Stimulated activated CD8-positive, alpha-beta memory T cell treated with anti-CD3 and anti-CD28 coated beads, Interleukin-12 subunit alpha, Interleukin-12 subunit beta, amount 100 ng/mL, for 24 hours (primary cell): ENCODE measurements around the gene MST1R.

Experiments
- DNase-seq: peaks from one replicate; pipeline ENCODE4 v3.0.0-alpha.2; 2020; ENCODE audit errors: extremely low read depth

Gene MST1R

DNA sequence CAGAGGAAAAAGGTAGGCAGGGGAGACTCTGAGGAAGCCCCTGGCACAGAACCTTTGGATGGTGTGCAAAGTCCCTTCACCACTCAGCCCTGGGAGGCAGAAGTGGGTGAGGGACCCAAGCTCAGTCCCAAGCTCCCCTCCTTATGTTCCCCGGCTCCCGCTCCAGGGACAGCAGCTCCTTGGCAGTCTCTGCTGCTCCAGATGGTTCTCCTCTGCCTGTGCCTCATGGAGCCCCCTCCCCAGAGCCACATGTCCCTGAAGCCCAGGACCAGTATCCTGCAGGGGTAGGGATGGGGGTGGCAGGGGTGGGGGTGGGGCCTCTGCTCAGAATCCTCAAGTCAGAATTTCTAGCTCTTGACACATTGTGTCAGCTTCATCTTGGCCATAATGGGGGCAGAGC, 26.0 kb downstream of the MST1R start:
- no peak for DNase-seq

- no peak for DNase-seq
Measured at GRCh38 chr3:49876567-49876966, 27.1 kb downstream of the MST1R start.

- DNase-seq: no peak
Measured at GRCh38 chr3:49873623-49874022, 30.1 kb downstream of the MST1R start.

DNA sequence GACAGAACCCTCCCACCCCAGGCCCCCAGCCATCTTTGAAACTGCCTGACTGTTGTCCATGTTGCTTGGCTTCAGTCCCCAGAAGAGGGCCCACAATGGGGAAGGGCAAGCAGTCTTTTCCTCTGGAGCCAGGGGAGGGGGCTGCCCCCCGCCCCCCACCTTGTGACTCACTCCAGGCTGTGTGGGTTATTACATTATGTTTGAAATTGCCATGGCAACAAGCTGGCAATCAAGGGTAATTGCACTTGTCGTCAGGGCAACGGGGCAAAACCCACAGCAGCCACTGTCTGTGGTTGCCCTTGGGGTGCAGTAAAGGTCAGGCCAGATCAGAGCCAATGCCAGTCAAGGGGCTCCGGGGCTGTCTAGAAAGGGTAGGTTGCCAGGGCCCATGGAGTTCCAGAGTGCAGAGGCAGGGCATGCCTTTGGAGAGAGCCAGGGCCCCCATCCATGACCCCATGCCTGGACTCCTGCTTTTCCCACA, 30.8 kb downstream of the MST1R start:
- DNase-seq: no peak

DNA sequence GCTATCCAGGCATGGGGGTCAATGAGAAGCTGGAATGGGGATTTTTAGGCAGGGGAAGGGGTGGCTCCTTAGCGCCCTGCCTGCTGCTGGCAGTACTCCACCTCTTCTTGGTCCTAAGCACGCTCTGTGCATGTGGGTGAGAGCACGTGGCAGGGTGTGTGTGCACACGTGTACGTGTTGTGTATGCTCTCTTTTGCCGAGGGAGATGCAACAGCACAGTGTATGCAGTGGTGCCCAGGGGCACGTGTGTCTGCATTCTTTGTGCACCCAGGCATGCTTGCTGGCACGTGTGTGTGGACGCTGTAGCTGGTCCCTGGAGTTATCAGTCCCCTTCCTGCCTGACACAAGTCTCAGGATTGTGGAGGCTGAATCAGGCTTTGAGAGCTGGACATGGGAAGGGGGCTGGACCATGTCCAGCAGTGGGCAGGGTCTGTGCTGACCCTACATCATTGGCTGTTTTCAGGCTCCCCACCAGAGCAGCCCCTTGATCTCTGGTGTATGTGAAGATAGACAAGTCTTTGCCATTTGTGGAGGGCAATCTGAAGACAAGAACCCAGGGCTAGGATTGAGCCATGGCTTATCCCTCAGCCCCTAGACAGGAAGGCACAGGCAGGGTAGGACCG, 32.0 kb downstream of the MST1R start:
- no peak for DNase-seq

DNA sequence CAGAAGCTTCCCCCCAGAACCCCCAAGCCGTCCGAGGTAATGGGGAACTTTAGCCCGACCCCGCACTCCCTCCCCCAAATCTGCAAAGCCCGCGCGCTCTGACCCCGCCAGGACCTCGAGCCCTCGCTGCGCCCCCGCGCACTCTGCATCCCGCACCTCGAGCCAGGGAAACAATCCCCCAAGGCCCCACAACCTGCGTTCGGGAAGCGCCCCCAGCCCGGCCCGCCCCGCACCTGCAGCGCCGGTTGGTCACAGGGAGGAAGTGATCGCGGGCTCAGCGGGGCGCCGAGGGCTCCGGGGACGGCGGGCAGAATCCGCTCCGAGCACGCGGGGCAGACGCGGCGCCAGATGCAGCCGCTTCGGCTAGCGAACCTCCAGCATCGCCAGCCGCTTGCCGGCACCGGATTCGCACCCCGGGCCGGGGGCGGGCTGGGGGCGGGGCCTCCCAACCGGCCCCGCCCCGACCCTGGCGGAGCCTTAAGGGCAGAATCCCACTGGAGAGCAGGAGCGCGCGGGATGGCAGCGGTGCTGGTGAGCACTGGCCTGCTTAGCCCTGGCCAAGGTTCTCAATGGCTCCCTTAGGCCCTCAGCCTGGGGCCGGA, 34.0 kb downstream of the MST1R start, which contains the start of gene CAMKV:
TSS of gene CAMKV (minus strand) at position 382 of the 602 bp plus-strand sequence. CDS start 7,518 bp downstream, outside the sequence.
- no peak for DNase-seq

DNA sequence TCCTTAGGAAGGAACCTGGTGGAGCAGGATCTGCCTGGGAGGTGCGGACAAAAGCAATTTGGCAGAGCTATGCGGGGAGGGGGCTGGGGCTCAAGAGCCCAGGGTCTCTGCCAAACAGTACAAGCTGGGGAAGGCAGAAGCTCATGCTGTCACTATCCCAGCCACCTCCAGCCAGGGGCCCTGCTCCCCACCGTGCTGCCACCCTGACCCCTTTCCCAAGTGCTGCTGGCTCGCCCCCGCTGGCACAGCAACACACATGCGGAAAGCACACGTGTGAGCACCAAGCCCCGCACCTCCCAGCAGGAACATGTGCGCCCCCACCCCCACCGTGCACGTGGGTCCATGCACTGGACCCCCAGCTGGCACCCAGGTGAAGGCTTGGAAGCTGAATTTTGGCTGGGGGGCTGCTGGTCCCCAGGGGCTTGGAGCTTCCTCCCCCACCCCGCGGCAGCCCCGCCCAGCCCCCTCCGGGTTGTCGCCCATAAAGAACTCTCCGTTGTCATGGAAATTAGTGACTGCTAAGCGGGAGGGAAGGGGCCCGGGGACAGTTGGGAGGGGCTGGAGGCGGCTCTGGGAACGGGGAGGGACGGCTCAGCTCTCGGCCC, 34.7 kb downstream of the MST1R start:
- DNase-seq: no peak

GRCh38 chr3:49867871-49868321, 35.8 kb downstream of the MST1R start:
- no peak for DNase-seq

DNA sequence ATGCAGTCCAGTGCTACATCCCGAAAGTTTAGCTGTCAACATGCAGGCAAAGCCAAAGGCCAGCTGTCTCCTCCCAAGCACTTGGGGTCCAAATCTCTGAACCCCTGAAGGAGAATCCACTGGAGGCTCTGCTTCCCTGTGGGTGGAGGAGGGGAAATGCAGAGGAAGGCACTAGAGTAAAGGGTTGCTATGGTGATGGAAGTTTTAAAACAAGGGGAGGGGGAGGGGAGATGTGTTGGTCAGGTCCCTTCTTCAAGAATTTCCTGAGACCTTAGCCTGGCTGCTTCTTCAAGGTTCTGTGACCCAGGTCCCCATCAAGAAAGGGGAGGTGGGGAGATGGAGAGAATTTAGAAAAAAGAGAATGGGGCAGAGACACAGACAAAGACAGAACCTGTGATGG, 36.3 kb downstream of the MST1R start:
- no peak for DNase-seq

DNA sequence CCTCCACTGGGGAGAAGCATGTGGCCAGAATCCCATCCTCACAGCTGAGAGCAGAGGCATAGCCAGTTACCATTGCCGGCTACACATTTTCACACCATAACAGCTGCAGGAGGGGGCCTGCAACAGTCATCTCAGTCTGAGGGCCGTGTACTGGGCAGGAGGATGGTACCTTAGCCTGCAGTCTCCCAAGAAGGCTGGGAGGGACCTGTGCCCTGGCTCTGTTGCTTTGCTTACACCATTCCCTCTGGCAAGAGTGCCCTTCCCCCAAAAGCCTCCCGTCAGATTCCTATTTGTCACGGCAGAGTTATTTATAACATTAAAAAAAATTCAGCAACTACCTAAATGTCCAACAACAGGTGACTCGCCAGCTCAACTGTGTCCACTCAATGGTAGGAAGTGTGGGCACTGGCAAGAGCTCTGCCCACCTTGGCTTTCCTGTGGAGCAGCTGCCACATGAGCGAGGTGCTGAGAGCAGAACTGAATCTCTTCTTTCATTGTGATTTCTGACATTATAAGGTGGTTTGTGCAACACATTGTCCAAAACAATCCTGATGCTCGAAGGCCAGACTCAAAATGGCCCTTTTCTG, 38.4 kb downstream of the MST1R start:
- DNase-seq: no peak

- DNase-seq: no peak
Measured at GRCh38 chr3:49864505-49864904, 39.2 kb downstream of the MST1R start.

DNA sequence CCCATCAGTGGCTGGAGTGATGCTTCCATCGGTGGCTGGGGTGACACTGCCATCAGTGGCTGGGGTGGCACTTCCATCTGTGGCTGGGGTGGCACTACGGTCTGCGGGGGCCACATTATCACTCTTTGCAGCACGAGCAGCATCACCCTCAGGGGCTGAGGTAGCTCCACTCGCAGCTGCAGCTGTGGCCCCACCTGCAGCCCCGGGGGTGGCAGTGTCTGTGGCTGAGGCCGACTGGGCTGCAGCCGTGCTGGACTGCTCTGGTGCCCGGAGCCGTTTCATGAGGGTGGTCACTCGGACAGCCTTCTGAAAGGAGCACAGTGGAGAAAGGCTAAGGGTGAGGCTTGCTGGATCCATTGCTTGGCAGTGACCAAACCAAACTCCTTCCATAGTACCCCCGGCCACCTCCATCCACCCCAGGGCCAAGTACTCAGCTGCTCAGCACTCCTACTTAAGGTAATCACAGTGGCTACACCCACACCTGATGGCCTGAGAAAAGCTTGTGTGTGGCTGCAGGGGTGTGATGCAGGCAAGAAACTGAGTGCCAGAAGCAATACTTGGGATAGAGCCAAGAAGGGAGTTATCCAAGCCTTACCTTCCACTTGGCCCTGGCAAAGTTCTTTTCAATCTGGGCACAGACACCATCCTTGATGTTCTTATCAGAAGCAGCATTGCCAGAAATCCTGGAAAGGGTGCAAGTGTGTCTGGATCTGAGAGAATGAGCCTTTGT, 43.9 kb downstream of the MST1R start:
- DNase-seq: no peak

DNA sequence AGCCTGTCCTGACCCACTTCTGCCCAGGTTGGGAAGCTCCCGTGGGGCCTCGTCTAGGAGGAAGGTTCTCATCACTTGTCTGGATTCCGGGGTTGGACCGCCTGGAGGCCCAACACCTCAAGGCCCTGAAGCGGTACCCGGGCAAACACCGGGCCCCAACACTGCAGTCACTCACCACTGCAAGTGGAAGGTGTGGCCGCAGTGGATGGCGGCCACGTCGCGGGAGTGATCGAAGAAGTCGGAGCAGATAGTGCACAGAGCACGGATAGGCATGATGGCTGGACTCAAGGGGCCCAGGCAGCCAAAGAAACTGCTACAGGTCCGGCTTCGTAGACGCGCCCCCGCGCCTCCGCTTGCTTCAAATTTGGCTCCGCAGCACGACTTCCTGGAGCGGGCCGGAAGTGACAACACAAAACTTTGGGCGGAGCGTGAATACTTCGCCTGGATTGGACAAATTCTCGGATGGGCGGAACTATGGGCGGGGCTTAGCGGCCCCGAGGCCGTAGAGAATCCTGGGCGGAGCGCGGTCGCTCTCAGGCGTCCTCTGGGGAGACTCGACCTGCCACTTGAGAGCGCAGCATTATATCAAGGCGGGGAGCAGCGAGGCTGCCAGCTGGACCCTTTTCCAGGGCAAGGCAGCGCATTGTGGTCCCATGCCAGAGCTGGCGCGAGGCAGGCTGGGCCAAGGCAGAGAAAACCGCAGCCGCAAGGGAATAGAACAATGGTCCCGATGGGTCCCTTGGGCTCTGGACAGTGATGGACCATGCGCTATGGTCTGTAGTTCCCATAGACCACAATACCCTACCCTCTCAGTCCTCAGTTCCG, 47.3 kb downstream of the MST1R start, which contains the start of gene TRAIP:
TSS of gene TRAIP (minus strand) at position 384 of the 825 bp plus-strand sequence. CDS start at position 273, 111 bp downstream.
- peak; percentile 77 for DNase-seq

- DNase-seq: no peak
Measured at GRCh38 chr3:49855662-49856061, 48.0 kb downstream of the MST1R start.

DNA sequence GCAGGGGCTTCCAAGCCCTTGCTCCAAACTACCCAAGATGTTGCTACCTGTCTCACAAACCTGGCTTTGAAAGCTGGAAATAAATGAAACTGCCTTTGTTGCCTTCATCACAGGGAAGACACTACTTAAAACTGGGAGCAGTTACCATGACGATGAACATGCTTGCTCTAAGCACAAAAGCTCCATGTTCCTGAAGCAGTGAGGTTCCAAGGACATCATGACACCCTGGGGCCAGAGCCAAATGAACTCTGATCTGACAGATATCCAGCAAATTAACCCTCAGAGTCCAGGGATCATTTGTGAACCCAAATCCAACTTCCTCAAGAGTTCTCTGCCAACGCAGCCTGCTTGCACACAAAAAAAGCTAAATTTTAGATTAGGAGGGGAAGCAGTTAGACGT, 58.0 kb downstream of the MST1R start:
- DNase-seq: no peak

- DNase-seq: no peak
Measured at GRCh38 chr3:49844464-49845183, 59.0 kb downstream of the MST1R start.

GRCh38 chr3:49842843-49843517, 60.7 kb downstream of the MST1R start:
- no peak for DNase-seq

DNA sequence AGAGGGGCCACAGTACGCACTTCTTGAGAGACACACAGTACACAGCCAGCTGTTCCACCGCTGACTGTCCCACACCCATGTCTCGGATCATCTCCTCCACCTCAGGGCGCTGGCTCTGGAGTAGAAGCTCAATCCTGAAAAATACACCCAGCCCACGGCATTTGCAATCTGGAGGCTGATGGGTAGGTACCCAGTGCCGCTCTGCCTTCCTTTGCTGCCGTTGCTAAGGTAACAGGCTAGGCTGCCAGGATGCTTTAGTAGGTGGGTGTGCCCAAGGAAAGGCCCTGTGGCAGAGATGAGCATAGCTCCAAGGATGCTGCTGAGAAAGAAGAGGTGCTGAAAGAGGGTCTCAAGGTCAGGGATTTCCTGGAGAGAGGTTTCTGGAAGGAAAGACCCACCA, 61.9 kb downstream of the MST1R start:
- DNase-seq: no peak

GRCh38 chr3:49841126-49841696, 62.5 kb downstream of the MST1R start:
- DNase-seq: no peak
